Uterus (tissue), 4 donors: ENCODE measurements around the gene BNIP1. TPM values are rescaled to one million over a fixed set of nuclear protein-coding genes. Genes with fewer than 3 reads are reported as not detected.

Experiments
- DNase-seq, 2 donors: peaks; one replicate each; pipeline ENCODE4 v3.0.0-alpha.2; 2019 to 2020
- H3K27ac ChIP-seq, 2 donors: fragments of 200-600 bp; sonication (generic); 1 replicate in 1 of 2; 2 replicates in 1 of 2; pipeline ENCODE4 v1.5.1; 2016 to 2018
- H3K27me3 ChIP-seq, 2 donors: fragments of 200-600 bp; sonication (generic); one replicate each; pipeline ENCODE4 v1.5.1; 2018 to 2019; ENCODE audit warnings: control low read depth in 1 of 2
- H3K36me3 ChIP-seq, 2 donors: fragments of 200-600 bp; sonication (generic); one replicate each; pipeline ENCODE4 v1.5.1; 2019; ENCODE audit warnings: control low read depth in 1 of 2
- H3K4me1 ChIP-seq, 2 donors: fragments of 200-600 bp; sonication (generic); one replicate each; pipeline ENCODE4 v1.5.1; 2018 to 2019; ENCODE audit warnings: control low read depth in 1 of 2
- H3K4me3 ChIP-seq, 2 donors: fragments of 200-600 bp; sonication (generic); 1 replicate in 1 of 2; 2 replicates in 1 of 2; pipeline ENCODE4 v1.5.1; 2018 to 2019; ENCODE audit warnings: mild to moderate bottlenecking in 1 of 2
- H3K9me3 ChIP-seq, 2 donors: fragments of 200-600 bp; sonication (generic); one replicate each; pipeline ENCODE4 v1.5.1; 2019; ENCODE audit warnings: control low read depth in 1 of 2
- CTCF ChIP-seq, 4 experiments: fragments of 200-600 bp in 2 of 4; fragments of 450-650 bp in 2 of 4; sonication (generic) in 2 of 4; IDR thresholded peaks; one replicate each; pipeline ENCODE4 v1.5.1; 2016 to 2019; ENCODE audit warnings: antibody characterized with exemption in 4 of 4, mild to moderate bottlenecking in 2 of 4, moderate library complexity in 1 of 4
- POLR2A ChIP-seq, 2 donors: fragments of 450-650 bp; IDR thresholded peaks; one replicate each; pipeline ENCODE4 v1.6.1; 2016; ENCODE audit warnings: antibody characterized with exemption in 2 of 2, mild to moderate bottlenecking in 1 of 2, moderate library complexity in 1 of 2
- intact Hi-C: fragments of 100-400 bp; cut with DNase I; formaldehyde crosslinking; loops from one replicate; pipeline ENCODE4 v1.15.1; 2023; ENCODE audit warnings: low total_unique reads
- total RNA-seq, 4 donors: library from RNA; depleted of rRNA in 3 of 4; stranded (reverse); fragments of >200 nt in 3 of 4; gene quantifications; one replicate each; pipeline versions ENCODE4 v1.1.0 to v1.2.4, GENCODE V29; 2014 to 2023
- donor health status: DM: yes; HTN: yes; CAD: no.

Gene BNIP1
- total RNA-seq, 4 donors from 2014 or later, result 9.8 to 23.9 (median 12.0) TPM; not detected in 1

GRCh38 chr5:173139631-173140030 is 4.7 kb upstream of the BNIP1 start:
- intact Hi-C loops, result no loop called here
- no peaks in the 10 kb centered on the region for H3K4me1 ChIP-seq
- no peak for TF ChIP-seq CTCF (IDR thresholded peaks at IDR 0.05)
- no peak for TF ChIP-seq POLR2A (IDR thresholded peaks at IDR 0.05)
- H3K27ac ChIP-seq, result no peak overlapping the region
- H3K36me3 ChIP-seq, result no peaks in the 10 kb centered on the region
- H3K9me3 ChIP-seq, result no peaks in the 10 kb centered on the region
- H3K4me3 ChIP-seq, result no peak overlapping the region
- no peaks in the 10 kb centered on the region for H3K27me3 ChIP-seq
- no peak for DNase-seq

GRCh38 chr5:173140769-173141168 is 3.6 kb upstream of the BNIP1 start:
- Histone ChIP-seq H3K27ac (no peak overlapping the region), H3K27me3 (no peaks in the 10 kb centered on the region), H3K4me1 (no peaks in the 10 kb centered on the region), H3K4me3 (no peak overlapping the region), H3K36me3 (no peaks in the 10 kb centered on the region), H3K9me3 (no peaks in the 10 kb centered on the region)
- TF ChIP-seq POLR2A (IDR thresholded peaks at IDR 0.05) (no peak), CTCF (IDR thresholded peaks at IDR 0.05) (no peak)
- intact Hi-C loops, result no loop called here
- no peak for DNase-seq

GRCh38 chr5:173143567-173143966 is 764 bp upstream of the BNIP1 start:
- TF ChIP-seq POLR2A (IDR thresholded peaks at IDR 0.05) (no peak), CTCF (IDR thresholded peaks at IDR 0.05) (no peak)
- no peaks in the 10 kb centered on the region for H3K36me3 ChIP-seq
- H3K9me3 ChIP-seq, result no peaks in the 10 kb centered on the region
- DNase-seq, result no peak
- no peaks in the 10 kb centered on the region for H3K27me3 ChIP-seq
- H3K4me3 ChIP-seq, result no peak overlapping the region
- no peak overlapping the region for H3K27ac ChIP-seq
- intact Hi-C loops, result no loop called here
- H3K4me1 ChIP-seq, result no peaks in the 10 kb centered on the region

GRCh38 chr5:173148354-173148753 is 4.0 kb downstream of the BNIP1 start:
- H3K27ac ChIP-seq, result no peak overlapping the region
- H3K9me3 ChIP-seq, result no peaks in the 10 kb centered on the region
- no peaks in the 10 kb centered on the region for H3K36me3 ChIP-seq
- no peaks in the 10 kb centered on the region for H3K4me1 ChIP-seq
- no peak overlapping the region for H3K4me3 ChIP-seq
- DNase-seq, result no peak
- TF ChIP-seq CTCF (IDR thresholded peaks at IDR 0.05) (no peak), POLR2A (IDR thresholded peaks at IDR 0.05) (no peak)
- H3K27me3 ChIP-seq, result no peaks in the 10 kb centered on the region
- intact Hi-C loops, result no loop called here

- H3K36me3 ChIP-seq, result no peaks in the 10 kb centered on the region
- intact Hi-C loops, result no loop called here
Measured at GRCh38 chr5:173152547-173152946, 8.2 kb downstream of the BNIP1 start.

More at GRCh38 chr5:173152547-173152946, 8.2 kb downstream of the BNIP1 start:
- no peak for DNase-seq
- no peaks in the 10 kb centered on the region for H3K27me3 ChIP-seq
- no peaks in the 10 kb centered on the region for H3K4me1 ChIP-seq
- no peak overlapping the region for H3K27ac ChIP-seq
- no peak for TF ChIP-seq CTCF (IDR thresholded peaks at IDR 0.05)
- no peak for TF ChIP-seq POLR2A (IDR thresholded peaks at IDR 0.05)
- no peaks in the 10 kb centered on the region for H3K9me3 ChIP-seq
- no peak overlapping the region for H3K4me3 ChIP-seq
